ENCODE data around the gene RPL6.

RPL6 gene

GRCh38 chr12:112386726-112387125 is 22.7 kb downstream of the RPL6 start:
- H3K4me3 ChIP-seq (ENCODE audit: control insufficient read depth, low read depth, low read length) = no peak overlapping the region
- no peak for TF ChIP-seq CTCF (conservative IDR thresholded peaks at IDR 0.05; ENCODE audit: control insufficient read depth, insufficient read depth, low read depth, low read length)
- peak; percentile 85 for DNase-seq (ENCODE audit: low read depth)

- DNase-seq (ENCODE audit: low read depth) = no peak
- H3K4me3 ChIP-seq (ENCODE audit: control insufficient read depth, low read depth, low read length) = no peak overlapping the region
- no peak for TF ChIP-seq CTCF (conservative IDR thresholded peaks at IDR 0.05; ENCODE audit: control insufficient read depth, insufficient read depth, low read depth, low read length)
These were observed 26.5 kb downstream of the RPL6 start for GRCh38 chr12:112382866-112383265.

- DNase-seq (ENCODE audit: low read depth) = peak; percentile 70
These were observed 27.3 kb downstream of the RPL6 start, which contains the start of gene HECTD4 for GRCh38 chr12:112381883-112382796. Gene HECTD4, minus strand, starts transcription at chr12:112382431. Its CDS starts 303 bp downstream, at chr12:112382128.

GRCh38 chr12:112381406-112381882 is 28.0 kb downstream of the RPL6 start:
- no peak for DNase-seq (ENCODE audit: low read depth)
- TF ChIP-seq CTCF (conservative IDR thresholded peaks at IDR 0.05; ENCODE audit: control insufficient read depth, insufficient read depth, low read depth, low read length) = no peak
- peak overlapping the region; percentile 75 for H3K4me3 ChIP-seq (ENCODE audit: control insufficient read depth, low read depth, low read length)

More at GRCh38 chr12:112381883-112382796, 27.3 kb downstream of the RPL6 start, which contains the start of gene HECTD4:
- no peak for TF ChIP-seq CTCF (conservative IDR thresholded peaks at IDR 0.05; ENCODE audit: control insufficient read depth, insufficient read depth, low read depth, low read length)
- peak within 1 kb of the TSS; percentile 75 for H3K4me3 ChIP-seq (ENCODE audit: control insufficient read depth, low read depth, low read length)

- no peak for TF ChIP-seq CTCF (conservative IDR thresholded peaks at IDR 0.05; ENCODE audit: control insufficient read depth, insufficient read depth, low read depth, low read length)
- DNase-seq (ENCODE audit: low read depth) = no peak
These were observed 28.6 kb downstream of the RPL6 start for GRCh38 chr12:112380663-112381405.

GRCh38 chr12:112375105-112375504 is 34.3 kb downstream of the RPL6 start:
- no peak for DNase-seq (ENCODE audit: low read depth)
- H3K4me3 ChIP-seq (ENCODE audit: control insufficient read depth, low read depth, low read length) = no peak overlapping the region
- TF ChIP-seq CTCF (conservative IDR thresholded peaks at IDR 0.05; ENCODE audit: control insufficient read depth, insufficient read depth, low read depth, low read length) = no peak

More at GRCh38 chr12:112380663-112381405, 28.6 kb downstream of the RPL6 start:
- peak overlapping the region; percentile 75 for H3K4me3 ChIP-seq (ENCODE audit: control insufficient read depth, low read depth, low read length)

Measured in fibroblast of mammary gland (primary cell).